Retina (tissue), 1 donor: ENCODE measurements around the gene GRM5.
A peak's percentile ranks its signal among the peaks of the same experiment; 100 is the strongest.
"Not testable (repeated sequence)": the region's sequence is repeated elsewhere in the genome, so short reads cannot be mapped to it uniquely, and the experiment has no call there.

Experiments
- DNase-seq: peaks from one replicate; pipeline ENCODE4 v3.0.0-alpha.2; 2016

The GRM5 gene

GRCh38 chr11:89065651-89066201 lies at the start of gene GRM5:
TSS of gene GRM5 (minus strand) at chr11:89065982. CDS start at chr11:89047872, 18,110 bp downstream.
- DNase-seq, result peak; percentile 78

GRCh38 chr11:89097956-89098355 lies 32.2 kb upstream of the GRM5 start:
- peak; percentile 65 for DNase-seq

GRCh38 chr11:89093806-89094205 lies 28.0 kb upstream of the GRM5 start:
- DNase-seq, result not testable (repeated sequence)

GRCh38 chr11:89084951-89085350 lies 19.2 kb upstream of the GRM5 start:
- not testable (repeated sequence) for DNase-seq

GRCh38 chr11:89070911-89071310 lies 5.1 kb upstream of the GRM5 start:
- DNase-seq, result not testable (repeated sequence)

- DNase-seq, result no peak
These were observed 1.5 kb upstream of the GRM5 start for GRCh38 chr11:89067264-89067663.

GRCh38 chr11:89065066-89065465 lies 716 bp downstream of the GRM5 start:
- DNase-seq, result peak; percentile 40

GRCh38 chr11:89063481-89063951 lies 2.3 kb downstream of the GRM5 start:
- not testable (repeated sequence) for DNase-seq

GRCh38 chr11:89062771-89063298 lies 2.9 kb downstream of the GRM5 start:
- peak; percentile 47 for DNase-seq

- DNase-seq, result peak; percentile 7
These were observed 3.9 kb downstream of the GRM5 start for GRCh38 chr11:89061839-89062238.

- DNase-seq, result not testable (repeated sequence)
These were observed 8.4 kb downstream of the GRM5 start for GRCh38 chr11:89057406-89057805.

GRCh38 chr11:89052220-89052619 lies 13.6 kb downstream of the GRM5 start:
- no peak for DNase-seq

GRCh38 chr11:89047159-89047558 lies 18.6 kb downstream of the GRM5 start:
- not testable (repeated sequence) for DNase-seq

- not testable (repeated sequence) for DNase-seq
These were observed 21.8 kb downstream of the GRM5 start for GRCh38 chr11:89043861-89044588.

- DNase-seq, result not testable (repeated sequence)
These were observed 36.1 kb downstream of the GRM5 start for GRCh38 chr11:89029671-89030070.

- no peak for DNase-seq
These were observed 44.4 kb downstream of the GRM5 start for GRCh38 chr11:89021339-89021738.

GRCh38 chr11:89019827-89020547 lies 45.8 kb downstream of the GRM5 start:
- DNase-seq, result not testable (repeated sequence)

- no peak for DNase-seq
These were observed 49.6 kb downstream of the GRM5 start for GRCh38 chr11:89016214-89016613.

GRCh38 chr11:89015614-89016013 lies 50.2 kb downstream of the GRM5 start:
- DNase-seq, result no peak

GRCh38 chr11:89000852-89001251 lies 64.9 kb downstream of the GRM5 start:
- not testable (repeated sequence) for DNase-seq

GRCh38 chr11:88979641-88980040 lies 86.1 kb downstream of the GRM5 start:
- no peak for DNase-seq

GRCh38 chr11:88978992-88979391 lies 86.8 kb downstream of the GRM5 start:
- DNase-seq, result not testable (repeated sequence)

- not testable (repeated sequence) for DNase-seq
These were observed 90.3 kb downstream of the GRM5 start for GRCh38 chr11:88975441-88975840.
